ENCODE data around the gene SLC6A11. TPM values are rescaled to one million over a fixed set of nuclear protein-coding genes. Genes with fewer than 3 reads are reported as not detected.

SLC6A11 gene
- total and polyA plus RNA-seq, 12 donors: 0.05 TPM; not detected in 11

DNA sequence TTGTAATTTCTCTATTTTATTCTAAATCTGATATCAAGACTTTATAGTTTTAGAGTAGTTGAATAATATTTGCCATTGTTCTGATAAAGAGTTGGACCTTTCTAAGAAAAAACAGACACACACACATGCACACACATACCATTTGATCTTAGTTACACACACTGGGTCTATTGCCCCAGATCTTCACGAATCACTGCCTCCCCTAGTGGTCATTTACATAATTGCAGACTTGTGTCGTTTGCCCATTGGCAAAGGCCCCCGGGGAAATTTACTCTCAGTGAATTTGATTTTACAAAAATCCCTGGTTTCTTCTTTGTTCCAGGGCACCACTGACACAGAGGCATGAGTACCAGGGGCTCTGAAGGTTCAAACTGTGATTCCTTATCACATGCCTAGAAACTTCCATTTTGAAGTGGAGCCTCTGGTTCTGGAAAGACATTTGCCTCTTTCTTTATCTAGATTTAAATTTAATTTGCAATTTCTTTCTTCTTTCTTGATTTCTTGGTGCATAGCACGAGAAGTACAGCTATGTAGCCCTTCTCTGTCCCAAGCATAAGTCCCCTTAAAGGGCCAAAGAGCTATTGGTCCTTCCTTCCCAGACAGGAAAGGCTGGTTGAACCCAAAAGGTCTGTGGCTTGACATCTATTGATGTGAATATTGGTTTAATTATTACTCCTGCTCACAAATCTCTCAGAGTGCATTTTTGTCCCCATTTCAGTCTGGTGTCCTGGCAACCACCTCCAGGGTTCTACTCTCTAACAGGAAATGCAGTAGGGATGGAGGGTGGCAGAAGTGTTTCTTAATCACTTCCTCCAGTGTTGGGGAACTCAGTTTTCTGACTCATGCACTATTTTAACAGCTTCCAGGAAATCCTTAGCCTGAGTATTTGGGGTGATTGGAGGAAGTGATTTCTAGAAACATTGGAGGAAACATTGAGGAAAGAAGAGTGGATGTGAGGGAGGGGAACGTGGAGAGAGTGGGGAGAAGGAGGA, 32.4 kb upstream of the SLC6A11 start:
- DNase-seq (no peak), ATAC-seq (peak in 1 of 8 donors; percentile 33)
- H3K9me3 ChIP-seq: no peaks in the 10 kb centered on the region
- intact Hi-C loops (cut with DNase I): no loop called here
- no peaks in the 10 kb centered on the region for H3K4me1 ChIP-seq
- no peak overlapping the region for H3K4me3 ChIP-seq
- H3K36me3 ChIP-seq: no peaks in the 10 kb centered on the region
- no peak overlapping the region for H3K27ac ChIP-seq
- WGBS, 2 donors: 13 to 21% methylated on average over 5 of the region's 5 CpGs
- H3K27me3 ChIP-seq: peaks cover 0 to 45% (median 38%) of the 10 kb centered on the region in 7 donors
- TF ChIP-seq CTCF (IDR thresholded peaks at IDR 0.05): peak; percentile 19 to 76 (median 63)

DNA sequence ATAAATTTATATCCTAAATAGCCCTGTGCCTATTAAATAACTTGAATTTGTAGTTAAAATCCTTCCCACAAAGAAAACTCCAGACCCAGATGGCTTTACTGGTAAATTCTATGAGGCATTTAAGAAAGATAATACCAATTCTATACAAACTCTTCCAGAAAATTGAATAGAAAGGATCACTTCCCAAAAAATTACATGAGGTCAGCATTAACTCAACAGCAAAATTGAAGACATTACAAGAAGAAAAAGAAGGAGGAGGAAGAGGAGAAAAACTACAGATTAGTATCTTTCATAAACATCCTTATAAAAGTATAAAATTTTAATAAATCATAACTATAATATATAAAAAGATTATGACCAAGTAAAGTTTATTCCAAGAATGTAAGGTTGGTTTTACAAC, 29.4 kb upstream of the SLC6A11 start:
- ATAC-seq (no peak), DNase-seq (no peak)
- H3K27ac ChIP-seq: no peak overlapping the region
- H3K27me3 ChIP-seq: peaks cover 0 to 54% (median 26%) of the 10 kb centered on the region in 7 donors
- TF ChIP-seq CTCF (IDR thresholded peaks at IDR 0.05): no peak
- peaks cover 0 to 5% (median 0%) of the 10 kb centered on the region in 11 donors for H3K9me3 ChIP-seq
- intact Hi-C loops (cut with DNase I): no loop called here
- no peaks in the 10 kb centered on the region for H3K36me3 ChIP-seq
- H3K4me1 ChIP-seq: no peaks in the 10 kb centered on the region
- no peak overlapping the region for H3K4me3 ChIP-seq

DNA sequence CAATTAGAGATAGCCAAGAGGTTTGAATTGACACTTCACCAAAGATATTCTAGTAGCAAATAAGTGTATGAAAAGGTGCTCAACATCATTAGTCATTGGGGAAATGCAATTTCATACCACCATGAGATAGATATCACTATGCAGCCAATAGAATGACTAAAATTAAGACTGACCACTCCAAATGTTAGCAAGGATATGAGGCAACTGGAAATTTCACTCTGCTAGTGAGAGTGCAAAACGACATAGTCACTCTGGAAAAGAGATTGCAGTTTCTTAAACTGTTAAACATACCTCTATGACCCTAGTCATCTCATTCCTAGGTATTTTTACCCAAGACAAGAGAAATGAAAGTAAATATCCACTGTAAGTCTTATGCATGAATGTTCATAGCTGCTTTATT, 27.6 kb upstream of the SLC6A11 start:
- DNase-seq: no peak
- no peak for TF ChIP-seq CTCF (IDR thresholded peaks at IDR 0.05)
- Histone ChIP-seq H3K4me3 (no peak overlapping the region), H3K4me1 (no peaks in the 10 kb centered on the region), H3K27ac (no peak overlapping the region), H3K27me3 (peaks cover 0 to 63% (median 38%) of the 10 kb centered on the region in 7 donors), H3K9me3 (peaks cover 0 to 5% (median 0%) of the 10 kb centered on the region in 11 donors), H3K36me3 (no peaks in the 10 kb centered on the region)
- WGBS, 2 donors: 25 to 35% methylated on average over 1 of the region's 1 CpG
- no peak for ATAC-seq
- intact Hi-C loops (cut with DNase I): no loop called here

DNA sequence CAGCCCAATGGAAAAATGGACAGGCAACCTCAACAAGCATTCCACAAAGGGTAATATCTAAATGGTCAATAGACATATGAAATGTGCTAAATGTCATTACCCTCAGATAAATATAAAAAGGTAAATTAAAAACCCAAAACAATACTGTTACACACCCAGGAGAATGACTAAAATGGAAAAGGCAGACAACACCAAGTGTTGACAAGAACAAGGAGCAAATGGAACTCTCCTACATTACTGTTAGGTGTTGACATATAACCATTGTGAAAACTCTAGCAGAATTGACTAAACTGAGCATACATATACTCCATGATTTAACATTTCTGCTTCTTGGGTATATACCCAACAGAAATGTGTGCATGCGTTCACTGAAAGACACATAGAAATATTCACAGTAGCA, 25.3 kb upstream of the SLC6A11 start:
- H3K27me3 ChIP-seq: peaks cover 0 to 65% (median 33%) of the 10 kb centered on the region in 7 donors

More for the DNA sequence above, 25.3 kb upstream of the SLC6A11 start:
- ATAC-seq (no peak), DNase-seq (no peak)
- no peak for TF ChIP-seq CTCF (IDR thresholded peaks at IDR 0.05)
- Histone ChIP-seq H3K27ac (no peak overlapping the region), H3K36me3 (no peaks in the 10 kb centered on the region), H3K9me3 (peaks cover 0 to 5% (median 0%) of the 10 kb centered on the region in 11 donors), H3K4me1 (no peaks in the 10 kb centered on the region), H3K4me3 (no peak overlapping the region)
- intact Hi-C loops (cut with DNase I): no loop called here
- 97 to 100% methylated on average over 1 of the region's 1 CpG for WGBS, 2 donors
